ENCODE results near the gene CDADC1.

GRCh38 chr13:49206641-49207040 lies 41.1 kb upstream of the CDADC1 start:
- TF ChIP-seq CTCF (IDR thresholded peaks at IDR 0.05; ENCODE audit: insufficient read depth, low read length, poor library complexity, severe bottlenecking) (no peak), EZH2phosphoT487 (conservative IDR thresholded peaks at IDR 0.05; ENCODE audit: low read length) (no peak)
